Astrocyte of the cerebellum (primary cell): ENCODE results near the gene CD79B.
"Not testable (repeated sequence)": the region's sequence is repeated elsewhere in the genome, so short reads cannot be mapped to it uniquely, and the experiment has no call there.

Experiments
- DNase-seq: peaks from one replicate; pipeline ENCODE4 v3.0.0-alpha.2; 2011; ENCODE audit warnings: low read depth
- H3K4me3 ChIP-seq: 2 replicates; pipeline ENCODE4 v1.5.1; 2011; ENCODE audit warnings: mild to moderate bottlenecking, low read depth, low read length, moderate library complexity
- CTCF ChIP-seq: IDR thresholded peaks from 2 replicates; pipeline ENCODE4 v1.5.1; 2012; ENCODE audit warnings: low read length, low read depth, moderate library complexity, mild to moderate bottlenecking; ENCODE audit errors: missing control alignments
- in situ Hi-C: cut with HindIII; loops from 2 replicates; pipeline ENCODE4 v1.10.0; 2017; ENCODE audit warnings: low sequenced_read_pairs

CD79B gene

DNA sequence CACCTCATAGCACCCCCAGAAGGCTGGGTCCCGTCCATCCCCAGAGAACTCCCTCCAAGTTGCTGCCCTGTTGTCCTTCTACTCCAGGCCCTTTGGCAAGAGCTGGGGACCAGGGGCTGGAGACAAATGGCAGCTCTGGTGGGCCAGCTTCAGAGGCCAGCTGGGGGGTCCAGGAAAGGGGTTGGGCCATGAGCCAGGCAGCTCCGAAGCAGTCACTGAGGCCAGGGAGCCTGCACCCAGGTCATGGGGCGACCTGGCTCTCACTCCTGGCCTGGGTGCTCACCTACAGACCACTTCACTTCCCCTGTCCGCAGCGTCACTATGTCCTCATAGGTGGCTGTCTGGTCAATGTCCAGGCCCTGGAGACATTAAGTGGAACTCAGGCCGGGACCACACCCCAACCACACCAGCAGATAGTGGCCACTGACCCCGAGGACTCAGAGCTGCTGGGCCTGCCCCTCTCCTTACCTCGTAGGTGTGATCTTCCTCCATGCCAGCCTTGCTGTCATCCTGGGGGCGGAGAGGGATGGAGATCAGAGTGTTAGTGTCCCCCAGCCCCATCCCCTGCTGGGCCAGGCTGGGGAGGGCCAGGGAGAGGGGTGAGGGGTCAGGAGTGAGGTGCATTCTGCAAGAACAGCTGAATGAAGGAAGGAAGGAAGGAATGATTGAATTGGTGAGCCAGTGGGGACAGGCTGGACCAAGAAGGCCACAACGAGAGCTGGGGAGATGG lies 3.0 kb downstream of the CD79B start:
- in situ Hi-C loops = loop anchor here (5.0 kb wide), 1 partner anchor 53 kb away; no protein-coding TSS in a partner anchor
- TF ChIP-seq CTCF = no peak
- no peak overlapping the region for H3K4me3 ChIP-seq
- no peak for DNase-seq

DNA sequence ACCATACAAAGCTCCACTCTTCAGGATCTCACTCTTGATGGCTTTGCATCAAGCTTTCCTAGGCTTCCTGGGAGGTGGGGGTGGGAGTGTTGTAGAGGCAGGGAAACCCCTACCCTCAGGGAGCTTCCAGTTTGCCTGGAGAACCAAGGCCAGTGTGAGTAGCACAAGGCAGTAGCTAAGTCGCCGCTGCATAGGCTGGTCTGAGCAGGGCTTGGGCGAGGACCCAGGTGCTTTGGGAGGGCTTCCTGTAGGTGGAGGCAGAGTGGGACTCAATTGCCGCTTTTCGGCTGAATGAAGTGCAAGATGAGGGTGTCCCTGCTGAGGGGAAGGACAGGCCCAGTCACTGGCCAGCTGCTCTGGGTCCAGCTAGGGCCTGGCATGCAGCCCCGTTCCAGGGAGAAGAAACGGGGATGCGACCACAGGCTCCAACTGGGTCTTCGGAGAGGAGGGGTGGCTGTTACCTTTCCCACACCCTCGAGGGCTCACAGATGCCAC lies 3.9 kb downstream of the CD79B start:
- TF ChIP-seq CTCF = no peak
- in situ Hi-C loops = loop anchor here (5.0 kb wide), 1 partner anchor 54 kb away; no protein-coding TSS in a partner anchor
- DNase-seq = no peak
- no peak overlapping the region for H3K4me3 ChIP-seq

DNA sequence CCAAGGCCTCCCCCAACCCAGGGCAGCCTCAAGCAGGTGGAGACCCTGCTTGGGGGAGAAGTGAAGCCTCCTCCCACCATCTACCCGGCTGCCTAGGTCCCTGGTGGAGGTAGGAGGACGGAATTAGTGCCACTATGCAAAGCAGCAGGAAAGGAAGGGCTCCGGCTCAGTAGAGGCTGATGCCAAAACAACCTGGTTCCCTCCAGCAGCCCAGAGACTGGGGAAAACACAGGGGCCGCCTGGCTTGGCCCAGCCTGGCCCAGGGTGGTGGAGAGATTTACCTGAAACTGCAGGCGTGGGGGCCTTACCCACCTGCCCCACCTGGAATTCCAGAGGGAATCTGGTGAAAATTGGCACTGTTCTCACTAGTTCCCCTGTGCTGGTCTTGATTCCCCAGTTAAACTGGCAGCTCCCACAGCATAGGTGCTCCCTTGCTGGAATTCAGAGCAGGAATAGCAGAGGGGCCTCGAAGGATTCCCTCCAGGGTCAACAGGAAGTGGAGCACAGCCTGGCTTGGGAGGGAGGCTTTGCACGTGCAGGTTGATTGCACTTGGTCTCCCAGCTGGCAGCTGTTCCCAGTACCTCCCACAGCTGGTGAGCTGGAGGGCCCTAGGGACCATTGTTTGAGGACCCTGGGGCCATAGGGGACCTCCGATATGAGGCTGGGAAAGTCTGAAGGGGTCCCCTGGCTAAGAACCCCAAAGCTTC lies 4.5 kb downstream of the CD79B start:
- in situ Hi-C loops = loop anchor here (5.0 kb wide), 1 partner anchor 55 kb away; no protein-coding TSS in a partner anchor
- no peak overlapping the region for H3K4me3 ChIP-seq
- TF ChIP-seq CTCF = no peak
- DNase-seq = no peak

DNA sequence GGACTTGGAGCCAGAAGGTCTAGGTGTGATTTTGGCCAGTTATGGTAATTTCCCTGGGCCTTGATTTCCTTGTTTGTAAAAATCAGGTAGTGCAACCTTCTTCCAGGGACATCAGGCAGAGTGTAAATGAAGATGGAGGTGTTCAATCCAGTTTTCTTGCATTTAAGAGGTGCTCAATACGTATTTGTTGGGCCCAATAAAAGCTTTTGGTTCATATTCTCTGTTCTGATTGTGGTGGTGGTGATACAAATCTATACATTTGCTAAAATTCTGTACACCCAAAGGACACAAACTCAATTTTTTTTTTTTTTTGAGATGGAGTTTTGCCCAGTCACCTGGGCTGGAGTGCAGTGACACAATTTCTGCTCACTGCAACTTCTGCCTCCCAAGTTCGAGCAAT lies 6.0 kb downstream of the CD79B start:
- in situ Hi-C loops = loop anchor here (5.0 kb wide), 1 partner anchor 56 kb away; no protein-coding TSS in a partner anchor
- no peak for DNase-seq
- no peak overlapping the region for H3K4me3 ChIP-seq
- TF ChIP-seq CTCF = no peak

GRCh38 chr17:63925615-63926014 lies 6.5 kb downstream of the CD79B start:
- H3K4me3 ChIP-seq = no peak overlapping the region
- no peak for DNase-seq
- TF ChIP-seq CTCF = no peak
- in situ Hi-C loops = loop anchor here (5.0 kb wide), 1 partner anchor 57 kb away; no protein-coding TSS in a partner anchor

- in situ Hi-C loops, DNase-seq, H3K4me3 ChIP-seq: not testable (repeated sequence)
Observed at GRCh38 chr17:63922402-63922801, 9.7 kb downstream of the CD79B start.

DNA sequence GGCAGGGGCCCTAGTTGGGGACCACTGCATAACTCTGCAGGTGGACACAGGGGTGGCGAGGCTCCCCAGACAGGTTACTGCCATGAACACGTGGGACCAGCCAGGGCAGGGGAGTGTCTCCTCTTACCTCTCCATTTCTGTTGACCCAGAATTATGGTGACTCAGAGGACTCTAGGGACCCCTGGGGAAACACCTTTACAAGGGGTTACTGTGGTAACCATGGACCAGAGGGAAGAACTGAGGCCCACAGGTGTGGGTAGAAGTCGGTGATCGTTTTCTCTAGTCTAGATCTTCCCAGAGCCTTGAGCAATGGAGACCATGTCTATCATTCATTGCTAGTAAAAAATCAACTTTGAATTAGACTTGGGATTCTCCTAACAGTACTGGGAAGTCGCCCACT lies 11.4 kb downstream of the CD79B start:
- in situ Hi-C loops, H3K4me3 ChIP-seq: not testable (repeated sequence)

DNA sequence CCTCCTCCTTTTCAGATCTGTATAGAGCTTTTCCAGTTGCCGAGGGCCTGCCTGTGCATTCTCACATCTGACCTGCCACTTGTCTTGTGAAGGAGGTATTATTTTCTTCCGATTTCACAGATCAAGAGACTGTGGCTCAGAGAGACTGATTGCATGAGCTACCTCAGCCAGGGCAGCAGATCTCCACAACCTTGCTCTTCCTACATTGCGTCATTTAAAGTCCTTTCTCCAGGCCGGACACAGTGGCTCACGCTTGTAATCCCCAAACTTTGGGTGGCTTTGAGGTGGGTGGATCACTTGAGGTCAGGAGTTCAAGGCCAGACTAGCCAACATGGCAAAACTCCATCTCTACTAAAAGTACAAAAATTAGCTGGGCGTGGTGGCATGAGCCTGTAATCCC lies 12.1 kb downstream of the CD79B start:
- H3K4me3 ChIP-seq, DNase-seq, in situ Hi-C loops: not testable (repeated sequence)

More for the DNA sequence above, 11.4 kb downstream of the CD79B start:
- DNase-seq = not testable (repeated sequence)
